GM12892 (cell line): Measurements from ENCODE around the gene RNF126.

ENCODE experiments used
- POLR2A ChIP-seq: IDR thresholded peaks from 2 replicates; pipeline ENCODE4 v1.6.1; 2011; ENCODE audit warnings: low read depth, low read length, control low read depth
- POLR2AphosphoS5 ChIP-seq: IDR thresholded peaks from 2 replicates; pipeline ENCODE4 v1.6.1; 2011; ENCODE audit warnings: low read depth, low read length, control low read depth

- no peak for TF ChIP-seq POLR2A
- no peak for TF ChIP-seq POLR2AphosphoS5
These were observed 11.7 kb downstream of the RNF126 start for GRCh38 chr19:651114-651818.
